SK-N-SH (cell line): Measurements from ENCODE around the gene PTCH2. TPM values are rescaled to one million over a fixed set of nuclear protein-coding genes. Genes with fewer than 3 reads are reported as not detected.
"Not testable (repeated sequence)": the region's sequence is repeated elsewhere in the genome, so short reads cannot be mapped to it uniquely, and the experiment has no call there.

Experiments
- CTCF ChIA-PET: fragments of 300-600, 350-600 bp; formaldehyde crosslinking; extraction: SDS; loops from one replicate; lab custom pipeline; 2021; lab: Yijun Ruan, JAX
- POLR2A ChIA-PET: fragments of 350-600 bp; sonication (Branson Sonifier 250); formaldehyde crosslinking; extraction: SDS; loops from one replicate; lab custom pipeline; 2020; ENCODE audit warnings: antibody characterized with exemption, inconsistent platforms; lab: Yijun Ruan, JAX
- DNase-seq: peaks from one replicate; pipeline ENCODE4 v3.0.0; 2012
- H2AFZ ChIP-seq: fragments of 200-600 bp; sonication (generic); 2 replicates; pipeline ENCODE4 v1.8.1; 2016; ENCODE audit warnings: antibody characterized with exemption, mild to moderate bottlenecking, low read depth
- H3F3A ChIP-seq: fragments of 200-600 bp; sonication (generic); replicated peaks from 2 replicates; pipeline ENCODE3; 2016; ENCODE audit warnings: antibody characterized with exemption, mild to moderate bottlenecking; ENCODE audit not compliant: insufficient read depth
- H3K27ac ChIP-seq, 2 experiments: fragments of 200-500 bp in 1 of 2; fragments of 200-600 bp in 1 of 2; sonication (Bioruptor generic) in 1 of 2; sonication (generic), shearing (Covaris generic) in 1 of 2; 2 replicates each; pipeline versions ENCODE4 v1.5.1 to v1.6.1; 2014 to 2016; ENCODE audit warnings: low read depth in 2 of 2, inconsistent platforms in 1 of 2, low read length in 1 of 2, mild to moderate bottlenecking in 1 of 2, mixed read lengths in 1 of 2
- H3K27me3 ChIP-seq: fragments of 200-600 bp; sonication (generic), shearing (Covaris generic); 2 replicates; pipeline ENCODE4 v1.6.1; 2016; ENCODE audit warnings: mixed run types; ENCODE audit not compliant: insufficient read depth
- H3K36me3 ChIP-seq, 2 experiments: fragments of 200-500 bp in 1 of 2; fragments of 200-600 bp in 1 of 2; sonication (Bioruptor generic) in 1 of 2; sonication (generic) in 1 of 2; replicated peaks in 1 of 2; 2 replicates each; pipeline versions ENCODE3 to v1.5.1; 2014 to 2016; ENCODE audit warnings: low read length in 1 of 2, mild to moderate bottlenecking in 1 of 2; ENCODE audit not compliant: insufficient read depth in 2 of 2, control insufficient read depth in 1 of 2
- H3K4me1 ChIP-seq, 2 experiments: fragments of 200-500 bp in 1 of 2; fragments of 200-600 bp in 1 of 2; sonication (Bioruptor generic) in 1 of 2; sonication (generic), shearing (Covaris generic) in 1 of 2; 2 replicates each; pipeline versions ENCODE4 v1.5.1 to v1.6.1; 2014 to 2016; ENCODE audit warnings: low read depth in 1 of 2, low read length in 1 of 2, mixed run types in 1 of 2; ENCODE audit not compliant: insufficient read depth in 2 of 2, control insufficient read depth in 1 of 2
- H3K4me2 ChIP-seq: fragments of 200-600 bp; sonication (generic), shearing (Covaris generic); 2 replicates; pipeline ENCODE4 v1.6.1; 2017; ENCODE audit warnings: mixed run types
- H3K4me3 ChIP-seq, 2 experiments: fragments of 200-500 bp in 1 of 2; fragments of 200-600 bp in 1 of 2; sonication (Bioruptor generic) in 1 of 2; sonication (generic), shearing (Covaris generic) in 1 of 2; 2 replicates each; pipeline versions ENCODE4 v1.5.1 to v1.8.1; 2014 to 2016; ENCODE audit warnings: low read depth in 2 of 2, inconsistent platforms in 1 of 2, low read length in 1 of 2, mild to moderate bottlenecking in 1 of 2, mixed read lengths in 1 of 2, moderate library complexity in 1 of 2
- H3K79me2 ChIP-seq: fragments of 200-600 bp; sonication (generic); 2 replicates; pipeline ENCODE4 v1.8.1; 2017; ENCODE audit warnings: mild to moderate bottlenecking; ENCODE audit not compliant: insufficient read depth
- H3K9ac ChIP-seq: fragments of 200-600 bp; sonication (generic); 2 replicates; pipeline ENCODE4 v1.6.1; 2017; ENCODE audit warnings: mixed run types
- H3K9me2 ChIP-seq: fragments of 200-600 bp; sonication (generic); 2 replicates; pipeline ENCODE4 v1.6.1; 2017; ENCODE audit warnings: mixed run types
- H3K9me3 ChIP-seq: fragments of 200-600 bp; sonication (generic); 2 replicates; pipeline ENCODE4 v1.6.1; 2017; ENCODE audit warnings: mixed run types, mild to moderate bottlenecking, moderate library complexity
- H4K20me1 ChIP-seq: fragments of 200-600 bp; sonication (generic); 2 replicates; pipeline ENCODE4 v1.6.1; 2017; ENCODE audit warnings: mild to moderate bottlenecking, mixed run types; ENCODE audit not compliant: insufficient read depth
- EP300 ChIP-seq, 2 experiments: IDR thresholded peaks; 2 replicates each; pipeline versions ENCODE4 v1.4.0 to v1.6.1; 2012; ENCODE audit warnings: borderline replicate concordance in 1 of 2, low read depth in 1 of 2, low read length in 1 of 2
- FOSL2 ChIP-seq: IDR thresholded peaks from 2 replicates; pipeline ENCODE4 v1.4.0; 2012; ENCODE audit warnings: low read depth, mild to moderate bottlenecking, moderate library complexity, borderline replicate concordance
- FOXJ3 ChIP-seq: sonication (generic); formaldehyde crosslinking; IDR thresholded peaks from 2 replicates; pipeline ENCODE4 v1.5.1; 2020; ENCODE audit warnings: mild to moderate bottlenecking, missing genetic modification reagents
- GABPA ChIP-seq: IDR thresholded peaks from 2 replicates; pipeline ENCODE4 v1.4.0; 2012; ENCODE audit warnings: low read depth, mild to moderate bottlenecking
- MXI1 ChIP-seq: IDR thresholded peaks from 2 replicates; pipeline ENCODE4 v1.6.1; 2012; ENCODE audit warnings: mild to moderate bottlenecking, low read depth, low read length, improper control_type of control experiment
- NFIC ChIP-seq: IDR thresholded peaks from 2 replicates; pipeline ENCODE4 v1.4.0; 2012; ENCODE audit warnings: borderline replicate concordance
- NRF1 ChIP-seq: IDR thresholded peaks from 2 replicates; pipeline ENCODE4 v1.6.1; 2012; ENCODE audit warnings: low read depth, mild to moderate bottlenecking, low read length
- POLR2AphosphoS5 ChIP-seq: IDR thresholded peaks from 2 replicates; pipeline ENCODE4 v1.6.1; 2012; ENCODE audit warnings: low read depth, low read length
- RAD21 ChIP-seq: IDR thresholded peaks from 2 replicates; pipeline ENCODE4 v1.6.1; 2012; ENCODE audit warnings: mild to moderate bottlenecking, low read length
- RCOR1 ChIP-seq: fragments of 150-350 bp; IDR thresholded peaks from 2 replicates; pipeline ENCODE4 v1.6.1; 2017; ENCODE audit warnings: antibody characterized with exemption, low read length
- SIN3A ChIP-seq: IDR thresholded peaks from 2 replicates; pipeline ENCODE4 v1.6.1; 2012; ENCODE audit warnings: low read depth, mild to moderate bottlenecking, low read length, moderate library complexity, borderline replicate concordance
- SMC3 ChIP-seq: IDR thresholded peaks from 2 replicates; pipeline ENCODE4 v1.6.1; 2012; ENCODE audit warnings: low read depth, low read length, improper control_type of control experiment
- TAF1 ChIP-seq: IDR thresholded peaks from 2 replicates; pipeline ENCODE4 v1.6.1; 2012; ENCODE audit warnings: low read depth, mild to moderate bottlenecking, low read length, moderate library complexity, borderline replicate concordance
- TCF12 ChIP-seq: IDR thresholded peaks from 2 replicates; pipeline ENCODE4 v1.4.0; 2012
- WGBS: methylation state at CpG from one replicate; pipeline ENCODE4 v1.1.6; 2017; ENCODE audit warnings: low lambda C conversion rate; 5-methylcytosine and 5-hydroxymethylcytosine counted together
- polyA plus RNA-seq, 3 experiments: library from polyadenylated mRNA; depleted of rRNA; stranded (reverse); fragments of >200 nt; gene quantifications; 2 replicates each; pipeline ENCODE4 v1.2.3, GENCODE V29; 2012
- TF ChIP-seq, protein P1 (sequence below): IDR thresholded peaks from 2 replicates; pipeline ENCODE4; 2012
- TF ChIP-seq, protein P2 (sequence below): IDR thresholded peaks from 2 replicates; pipeline ENCODE4 v1.4.0; 2012; ENCODE audit warnings: low read depth
- TF ChIP-seq, protein P3 (sequence below): fragments of 150-350 bp; IDR thresholded peaks from 2 replicates; pipeline ENCODE4 v1.6.1; 2016; ENCODE audit warnings: mild to moderate bottlenecking, low read depth, low read length
- TF ChIP-seq, protein P4 (sequence below): fragments of 200-600 bp; sonication (generic); IDR thresholded peaks from 2 replicates; pipeline ENCODE4 v1.6.1; 2017; ENCODE audit warnings: antibody characterized with exemption, mild to moderate bottlenecking, moderate library complexity

The PTCH2 gene
- polyA plus RNA-seq, 1 of the 3 experiments (the other 2 are of a cell fraction), result 1.2 TPM

DNA sequence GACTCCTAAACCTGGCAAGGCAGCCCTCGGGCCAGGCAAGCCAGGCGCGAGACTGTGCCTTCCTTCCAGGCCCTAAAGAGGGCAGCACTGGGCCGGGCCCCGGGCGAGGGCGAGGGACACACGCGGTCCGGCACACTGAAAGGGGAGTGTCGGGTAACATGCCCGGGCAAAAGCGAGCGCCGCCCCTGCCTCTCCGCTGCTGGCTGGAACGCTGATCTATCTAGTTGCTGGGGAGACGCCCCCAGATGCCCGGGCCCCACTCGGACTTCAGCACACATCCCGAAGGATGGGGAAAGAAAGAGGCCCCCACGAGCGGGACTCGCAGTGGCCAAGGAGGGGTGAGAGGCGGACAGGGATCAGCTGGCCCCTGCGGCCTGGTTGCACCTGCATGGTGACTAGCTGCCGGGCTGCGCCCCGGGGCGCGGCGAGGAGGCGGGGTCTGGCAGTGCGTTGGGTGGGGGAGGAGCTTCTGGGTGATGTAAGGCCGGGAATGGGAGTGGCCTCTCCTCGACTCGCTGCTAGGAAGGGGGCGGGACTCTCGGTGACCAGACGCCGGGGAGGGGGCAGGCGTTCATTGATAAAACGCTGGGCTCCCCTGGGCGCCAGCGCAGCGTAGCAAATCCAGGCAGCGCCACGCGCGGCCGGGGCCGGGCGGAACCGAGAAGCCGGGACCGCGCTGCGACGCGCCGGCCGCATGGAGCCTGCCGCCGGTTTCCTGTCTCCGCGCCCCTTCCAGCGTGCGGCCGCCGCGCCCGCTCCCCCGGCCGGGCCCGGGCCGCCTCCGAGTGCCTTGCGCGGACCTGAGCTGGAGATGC is 43.1 kb downstream of the PTCH2 start, which contains the start of gene PLK3 (continued):
- TF ChIP-seq NFIC, result peak; percentile 25; the same call in 1 of the 2 replicates
- peak; percentile 89 for TF ChIP-seq MXI1
- peak; percentile 63; the same call in 1 of the 2 replicates for TF ChIP-seq RCOR1
- TF ChIP-seq, protein P1, sequence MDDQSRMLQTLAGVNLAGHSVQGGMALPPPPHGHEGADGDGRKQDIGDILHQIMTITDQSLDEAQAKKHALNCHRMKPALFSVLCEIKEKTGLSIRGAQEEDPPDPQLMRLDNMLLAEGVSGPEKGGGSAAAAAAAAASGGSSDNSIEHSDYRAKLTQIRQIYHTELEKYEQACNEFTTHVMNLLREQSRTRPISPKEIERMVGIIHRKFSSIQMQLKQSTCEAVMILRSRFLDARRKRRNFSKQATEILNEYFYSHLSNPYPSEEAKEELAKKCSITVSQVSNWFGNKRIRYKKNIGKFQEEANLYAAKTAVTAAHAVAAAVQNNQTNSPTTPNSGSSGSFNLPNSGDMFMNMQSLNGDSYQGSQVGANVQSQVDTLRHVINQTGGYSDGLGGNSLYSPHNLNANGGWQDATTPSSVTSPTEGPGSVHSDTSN, result peak; percentile 69; the same call in 1 of the 2 replicates
- TF ChIP-seq, protein P2, sequence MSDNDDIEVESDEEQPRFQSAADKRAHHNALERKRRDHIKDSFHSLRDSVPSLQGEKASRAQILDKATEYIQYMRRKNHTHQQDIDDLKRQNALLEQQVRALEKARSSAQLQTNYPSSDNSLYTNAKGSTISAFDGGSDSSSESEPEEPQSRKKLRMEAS, result peak; percentile 98
- TF ChIP-seq SMC3, result peak; percentile 67; the same call in 1 of the 2 replicates
- TF ChIP-seq POLR2AphosphoS5, result peak; percentile 97
- TF ChIP-seq SIN3A, result peak; percentile 92; the same call in 1 of the 2 replicates
- TF ChIP-seq TAF1, result peak; percentile 89

DNA sequence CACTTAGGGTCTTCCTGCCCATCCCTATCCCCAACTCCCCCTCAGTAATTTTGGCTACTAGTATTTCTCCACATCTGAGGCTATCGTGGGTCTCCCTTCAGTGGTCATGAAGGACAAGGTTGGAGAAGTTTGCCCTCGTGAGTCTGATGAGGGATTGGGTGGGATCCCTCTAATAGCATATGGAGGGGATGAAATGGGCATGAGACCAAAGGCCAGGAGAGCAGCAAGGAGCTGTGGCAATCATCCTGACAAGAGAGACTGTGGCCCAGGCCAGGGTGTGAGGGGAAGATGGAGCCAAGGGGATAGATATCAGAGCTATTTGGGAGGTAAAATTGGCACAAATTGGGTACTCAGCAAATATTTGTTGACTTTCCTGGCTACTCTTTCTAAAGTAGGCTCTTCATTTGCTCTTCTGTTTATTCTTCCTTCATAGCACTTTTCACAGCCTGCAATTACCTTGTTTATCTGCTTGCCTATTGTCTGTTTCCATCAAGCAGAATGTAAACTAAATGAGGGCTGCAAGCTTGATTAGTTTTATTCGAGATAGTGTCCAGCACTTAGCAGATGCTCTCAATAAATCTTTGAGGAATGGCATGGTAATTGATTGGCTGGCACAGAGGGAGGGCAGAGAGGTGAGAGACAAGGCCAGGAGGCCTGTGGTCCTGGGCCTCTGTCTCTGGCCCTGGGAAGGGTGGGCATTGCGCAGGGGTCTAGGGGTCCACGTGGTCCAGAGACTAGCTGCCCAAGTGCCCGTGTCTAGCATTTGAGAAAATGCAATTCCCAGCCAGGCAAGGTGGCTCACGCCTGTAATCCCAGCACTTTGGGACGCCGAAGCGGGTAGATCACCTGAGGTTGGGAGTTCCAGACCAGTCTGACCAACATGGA is 44.3 kb downstream of the PTCH2 start:
- H3F3A ChIP-seq, result peaks cover 11% of the 10 kb centered on the region
- H3K36me3 ChIP-seq, result peaks cover 18 to 20% of the 10 kb centered on the region in 2 experiments
- H3K4me2 ChIP-seq, result 0 out of 2 replicates have a peak overlapping the region, but pooled peaks have one; percentile 76
- no peaks in the 10 kb centered on the region for H3K9me3 ChIP-seq
- no peaks in the 10 kb centered on the region for H3K9me2 ChIP-seq
- H4K20me1 ChIP-seq, result peaks cover 32% of the 10 kb centered on the region
- no peak overlapping the region for H3K9ac ChIP-seq
- 89% methylated on average over 10 of the region's 10 CpGs for WGBS
- ChIA-PET POLR2A (interaction anchor here (0.9 to 2.3 kb wide), 3 partner anchors 10 to 23 kb away, joined by 3 to 29 read pairs (median 3); partner anchors contain the start of gene BTBD19), CTCF (interaction anchor here (0.6 to 1.2 kb wide), 2 partner anchors 10 to 23 kb away, joined by 3 read pairs; partner anchors contain the start of gene RPS8)
- H2AFZ ChIP-seq, result 0 out of 2 replicates have a peak overlapping the region, but pooled peaks have one; percentile 27
- H3K4me3 ChIP-seq, result no peak overlapping the region
- H3K79me2 ChIP-seq, result peaks cover 35% of the 10 kb centered on the region
- peaks cover 11 to 20% of the 10 kb centered on the region in 2 experiments; a peak in 2 of 4 replicates for H3K4me1 ChIP-seq
- DNase-seq, result no peak
- H3K27ac ChIP-seq, result peak overlapping the region; percentile 45 to 100
- TF ChIP-seq FOXJ3 (CRISPR knock-in tag), result no peak
- no peak for TF ChIP-seq TCF12
- TF ChIP-seq RAD21, result no peak
- no peak for TF ChIP-seq POLR2AphosphoS5
- TF ChIP-seq, protein P2, result no peak
- TF ChIP-seq, protein P3, sequence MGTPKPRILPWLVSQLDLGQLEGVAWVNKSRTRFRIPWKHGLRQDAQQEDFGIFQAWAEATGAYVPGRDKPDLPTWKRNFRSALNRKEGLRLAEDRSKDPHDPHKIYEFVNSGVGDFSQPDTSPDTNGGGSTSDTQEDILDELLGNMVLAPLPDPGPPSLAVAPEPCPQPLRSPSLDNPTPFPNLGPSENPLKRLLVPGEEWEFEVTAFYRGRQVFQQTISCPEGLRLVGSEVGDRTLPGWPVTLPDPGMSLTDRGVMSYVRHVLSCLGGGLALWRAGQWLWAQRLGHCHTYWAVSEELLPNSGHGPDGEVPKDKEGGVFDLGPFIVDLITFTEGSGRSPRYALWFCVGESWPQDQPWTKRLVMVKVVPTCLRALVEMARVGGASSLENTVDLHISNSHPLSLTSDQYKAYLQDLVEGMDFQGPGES, result no peak
- no peak for TF ChIP-seq NFIC
- TF ChIP-seq NRF1, result no peak
- TF ChIP-seq TAF1, result no peak
- no peak for TF ChIP-seq FOSL2
- TF ChIP-seq GABPA, result no peak
- TF ChIP-seq SMC3, result no peak
- no peak for TF ChIP-seq RCOR1
- TF ChIP-seq EP300 (IDR thresholded peaks at IDR 0.05; ENCODE audit: borderline replicate concordance in 1 of 2, low read depth in 1 of 2, low read length in 1 of 2), result no peak
- TF ChIP-seq, protein P4, sequence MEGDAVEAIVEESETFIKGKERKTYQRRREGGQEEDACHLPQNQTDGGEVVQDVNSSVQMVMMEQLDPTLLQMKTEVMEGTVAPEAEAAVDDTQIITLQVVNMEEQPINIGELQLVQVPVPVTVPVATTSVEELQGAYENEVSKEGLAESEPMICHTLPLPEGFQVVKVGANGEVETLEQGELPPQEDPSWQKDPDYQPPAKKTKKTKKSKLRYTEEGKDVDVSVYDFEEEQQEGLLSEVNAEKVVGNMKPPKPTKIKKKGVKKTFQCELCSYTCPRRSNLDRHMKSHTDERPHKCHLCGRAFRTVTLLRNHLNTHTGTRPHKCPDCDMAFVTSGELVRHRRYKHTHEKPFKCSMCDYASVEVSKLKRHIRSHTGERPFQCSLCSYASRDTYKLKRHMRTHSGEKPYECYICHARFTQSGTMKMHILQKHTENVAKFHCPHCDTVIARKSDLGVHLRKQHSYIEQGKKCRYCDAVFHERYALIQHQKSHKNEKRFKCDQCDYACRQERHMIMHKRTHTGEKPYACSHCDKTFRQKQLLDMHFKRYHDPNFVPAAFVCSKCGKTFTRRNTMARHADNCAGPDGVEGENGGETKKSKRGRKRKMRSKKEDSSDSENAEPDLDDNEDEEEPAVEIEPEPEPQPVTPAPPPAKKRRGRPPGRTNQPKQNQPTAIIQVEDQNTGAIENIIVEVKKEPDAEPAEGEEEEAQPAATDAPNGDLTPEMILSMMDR, result no peak
- H3K27me3 ChIP-seq, result no peaks in the 10 kb centered on the region

DNA sequence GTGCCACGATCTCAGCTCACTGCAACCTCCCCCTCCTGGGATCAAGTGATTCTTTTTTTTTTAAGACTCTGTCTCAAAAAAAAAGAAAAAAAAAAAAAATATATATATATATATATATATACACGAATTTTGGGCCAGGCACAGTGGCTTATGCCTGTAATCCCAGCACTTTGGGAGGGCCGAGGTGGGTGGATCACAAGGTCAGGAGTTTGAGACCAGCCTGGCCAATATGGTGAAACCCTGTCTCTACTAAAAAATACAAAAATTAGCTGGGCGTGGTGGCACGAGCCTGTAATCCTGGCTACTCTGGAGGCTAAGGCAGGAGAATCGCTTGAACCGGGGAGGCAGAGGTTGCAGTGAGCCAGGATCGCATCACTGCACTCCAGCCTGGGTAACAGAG is 45.2 kb downstream of the PTCH2 start:
- H3K27me3 ChIP-seq, H2AFZ ChIP-seq, H3K9me3 ChIP-seq, H3K4me2 ChIP-seq, DNase-seq, H3K4me3 ChIP-seq, H3K9ac ChIP-seq, CTCF ChIA-PET, H3F3A ChIP-seq, H3K27ac ChIP-seq, H3K9me2 ChIP-seq: not testable (repeated sequence)
- peaks cover 5 to 20% of the 10 kb centered on the region in 2 experiments; a peak in 2 of 4 replicates for H3K4me1 ChIP-seq
- H3K36me3 ChIP-seq, result peaks cover 9 to 13% of the 10 kb centered on the region in 2 experiments
- H4K20me1 ChIP-seq, result peaks cover 24% of the 10 kb centered on the region
- WGBS, result 93% methylated on average over 8 of the region's 8 CpGs
- POLR2A ChIA-PET, result interaction anchor here (1.5 kb wide), 1 partner anchor 23 kb away, joined by 3 read pairs; the partner anchor contains the start of gene RPS8
- H3K79me2 ChIP-seq, result peaks cover 26% of the 10 kb centered on the region
